HG02870 (cell line): ENCODE results near the gene ILDR1.

Experiments used
- ATAC-seq: cut with Tn5 transposase; IDR thresholded peaks from one replicate; pipeline ENCODE4 v1.9.1; 2021; ENCODE audit warnings: mild to moderate bottlenecking, moderate library complexity; ENCODE audit not compliant: unreplicated experiment

ILDR1 gene

DNA sequence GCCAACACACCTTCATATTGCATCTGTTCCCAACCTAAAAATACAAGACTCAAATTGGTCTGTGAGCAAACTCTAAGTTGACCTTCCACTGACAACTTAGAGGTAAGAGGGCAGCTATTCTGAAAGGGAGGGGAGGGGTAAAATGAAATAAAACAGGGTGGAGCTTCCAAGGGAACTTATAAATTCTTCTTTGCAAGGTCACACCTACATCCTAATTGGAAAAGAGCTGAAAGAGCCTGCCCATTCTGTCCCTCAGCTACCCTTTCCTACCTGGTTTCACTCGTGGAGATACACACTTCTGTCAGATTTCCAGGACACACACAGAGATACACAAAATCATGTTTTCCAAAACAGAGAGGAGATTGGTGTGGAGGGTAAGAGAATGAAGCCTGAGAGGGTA lies 1.0 kb downstream of the ILDR1 start:
- no peak for ATAC-seq

GRCh38 chr3:122019493-122019892 lies 2.6 kb downstream of the ILDR1 start:
- no peak for ATAC-seq

- ATAC-seq, result peak; percentile 81
Measured at GRCh38 chr3:122014741-122015140, 7.3 kb downstream of the ILDR1 start.

DNA sequence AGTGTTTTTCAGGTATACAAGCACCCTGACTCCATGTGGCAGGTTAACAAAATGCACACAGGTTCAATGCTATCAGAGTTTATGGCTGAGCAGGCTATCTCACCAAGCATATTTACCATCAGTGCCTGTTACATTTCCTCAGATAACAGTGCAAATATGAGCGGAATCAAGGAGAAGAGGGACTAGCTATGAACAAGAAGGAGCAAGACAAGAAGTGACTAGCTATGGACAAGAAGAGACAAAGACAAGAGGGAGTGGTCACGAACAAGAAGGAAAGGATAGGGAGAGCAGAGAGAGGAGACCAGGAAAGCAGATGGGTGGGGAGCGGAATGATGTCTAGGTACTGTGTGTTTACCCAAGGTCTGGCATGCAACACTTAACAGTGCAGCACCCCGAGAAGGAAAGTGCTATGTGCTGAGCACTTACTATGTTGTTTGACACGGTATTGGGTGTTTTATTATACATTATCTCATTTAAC lies 8.6 kb downstream of the ILDR1 start:
- ATAC-seq, result no peak

GRCh38 chr3:122012821-122013220 lies 9.2 kb downstream of the ILDR1 start:
- ATAC-seq, result no peak

GRCh38 chr3:122011396-122011795 lies 10.7 kb downstream of the ILDR1 start:
- no peak for ATAC-seq

GRCh38 chr3:122010506-122010905 lies 11.5 kb downstream of the ILDR1 start:
- ATAC-seq, result no peak

DNA sequence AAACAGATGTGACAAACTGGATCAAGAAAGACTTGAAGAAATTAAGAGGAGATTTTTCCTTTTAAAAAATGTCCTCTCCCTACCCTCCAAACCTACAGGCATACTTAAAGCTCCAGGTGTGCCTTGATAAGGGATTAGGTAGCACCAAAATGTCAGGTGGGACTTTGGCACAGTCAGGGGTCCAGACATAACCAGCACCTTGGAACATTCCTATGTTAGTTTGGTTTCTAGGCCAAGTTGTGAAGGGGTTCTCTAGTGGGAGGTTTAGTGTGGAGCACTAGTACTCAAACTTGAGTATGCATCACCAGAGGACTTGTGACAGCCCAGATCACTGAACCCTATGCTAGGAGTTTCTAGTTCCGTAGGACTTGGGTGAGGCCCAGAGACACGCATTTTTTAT lies 13.9 kb downstream of the ILDR1 start:
- ATAC-seq, result no peak

- ATAC-seq, result no peak
Measured at GRCh38 chr3:122006267-122006666, 15.8 kb downstream of the ILDR1 start.

DNA sequence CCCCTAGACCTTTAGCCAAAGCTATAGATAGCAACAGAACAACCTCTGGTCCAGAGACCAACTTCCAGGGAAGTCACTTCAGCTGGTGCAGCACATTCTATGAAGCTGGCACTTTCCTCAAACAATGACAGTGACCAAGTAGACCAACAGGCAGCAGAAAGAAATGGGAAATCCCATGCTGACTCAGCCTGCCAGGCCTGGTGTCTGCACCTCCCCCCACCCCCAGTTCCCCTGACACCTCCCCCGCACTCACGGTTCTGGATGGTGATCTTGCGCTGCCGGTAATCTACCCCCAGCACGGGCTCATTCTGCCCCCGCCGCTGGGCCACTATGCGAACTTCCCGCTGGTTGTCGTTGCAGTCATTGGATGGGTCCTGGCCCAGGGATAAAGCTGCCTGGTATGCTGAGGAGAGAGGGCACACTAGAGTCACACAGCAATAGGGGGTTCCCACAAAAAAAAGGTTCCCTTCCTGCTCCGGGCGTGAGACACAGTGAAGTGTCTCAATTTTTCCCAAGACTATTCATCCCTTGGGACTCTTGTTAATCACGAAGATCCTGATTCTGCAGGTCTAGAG lies 17.0 kb downstream of the ILDR1 start:
- peak; percentile 32 for ATAC-seq

- ATAC-seq, result no peak
Measured at GRCh38 chr3:122004107-122004506, 17.9 kb downstream of the ILDR1 start.

DNA sequence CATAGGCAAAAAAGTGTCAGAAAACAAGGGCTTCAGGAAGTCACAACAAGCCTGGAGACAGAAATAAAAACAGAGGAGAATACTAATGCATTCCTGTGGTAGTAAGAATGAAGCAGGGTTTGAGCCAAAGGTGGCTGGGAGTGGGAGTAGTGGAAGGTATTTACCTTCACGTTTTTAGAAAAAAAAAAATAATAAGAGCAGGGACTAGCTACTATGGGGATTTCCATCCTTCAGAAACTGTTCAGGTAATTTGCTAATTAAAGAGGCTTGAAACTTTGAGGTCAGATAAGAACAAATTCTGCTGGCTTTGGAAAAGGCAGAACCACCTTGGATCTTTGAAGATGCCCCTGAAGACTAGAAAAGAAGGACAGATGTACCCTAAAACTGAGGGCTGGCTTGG lies 18.4 kb downstream of the ILDR1 start:
- ATAC-seq, result no peak

DNA sequence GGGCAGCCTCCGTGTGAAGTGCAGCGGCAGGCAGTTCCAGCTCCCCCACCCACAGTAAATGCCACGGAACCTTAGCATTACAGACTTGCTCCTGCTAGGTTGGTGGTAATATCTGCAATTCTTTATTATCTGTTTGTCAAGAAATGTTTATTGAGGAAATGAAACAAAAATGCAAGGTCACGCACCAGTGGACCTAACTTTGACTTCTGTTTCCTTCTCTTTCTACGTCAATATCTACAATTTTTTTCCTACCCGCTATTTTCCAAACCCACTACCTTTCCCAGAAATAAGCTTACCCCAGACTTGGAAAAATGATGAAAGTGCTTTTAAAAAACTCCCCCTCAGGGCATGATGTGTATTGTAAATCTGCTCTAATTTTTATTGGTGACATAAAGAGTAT lies 18.9 kb downstream of the ILDR1 start:
- ATAC-seq, result no peak

GRCh38 chr3:122002611-122003010 lies 19.4 kb downstream of the ILDR1 start:
- ATAC-seq, result no peak

GRCh38 chr3:122001892-122002291 lies 20.2 kb downstream of the ILDR1 start:
- no peak for ATAC-seq

DNA sequence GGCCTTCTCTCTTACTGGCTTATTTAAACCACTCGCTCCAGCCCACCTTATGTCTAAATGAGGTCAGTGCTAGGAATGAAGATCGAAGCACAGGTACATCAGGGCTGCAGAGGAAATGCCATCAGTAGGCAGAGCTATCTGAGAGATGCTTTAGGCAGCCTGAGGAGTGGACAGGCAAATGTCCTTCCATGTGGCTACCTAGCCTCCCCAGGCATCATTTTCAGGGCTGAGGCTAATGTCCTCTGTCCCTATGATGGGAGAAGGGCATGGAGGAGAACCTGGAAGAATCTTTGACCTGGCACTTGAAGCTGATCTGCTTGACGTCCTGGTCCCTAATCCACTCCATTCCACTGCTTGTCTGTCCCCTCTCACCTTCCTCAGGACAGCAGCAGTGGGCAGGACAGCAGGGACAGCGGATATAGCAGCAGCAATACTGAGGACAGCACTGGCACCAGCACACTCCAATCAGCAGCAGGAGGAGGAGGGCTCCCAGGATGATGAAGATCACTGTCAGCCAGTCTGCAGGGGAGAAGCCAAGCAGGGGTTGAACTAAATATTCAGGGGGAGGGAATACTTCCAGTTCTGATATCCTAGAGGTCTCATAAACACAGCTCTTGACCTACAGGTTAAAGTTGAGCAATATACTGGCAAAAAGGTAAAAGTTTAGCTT lies 21.0 kb downstream of the ILDR1 start:
- ATAC-seq, result no peak

GRCh38 chr3:121999931-122000330 lies 22.1 kb downstream of the ILDR1 start:
- no peak for ATAC-seq

DNA sequence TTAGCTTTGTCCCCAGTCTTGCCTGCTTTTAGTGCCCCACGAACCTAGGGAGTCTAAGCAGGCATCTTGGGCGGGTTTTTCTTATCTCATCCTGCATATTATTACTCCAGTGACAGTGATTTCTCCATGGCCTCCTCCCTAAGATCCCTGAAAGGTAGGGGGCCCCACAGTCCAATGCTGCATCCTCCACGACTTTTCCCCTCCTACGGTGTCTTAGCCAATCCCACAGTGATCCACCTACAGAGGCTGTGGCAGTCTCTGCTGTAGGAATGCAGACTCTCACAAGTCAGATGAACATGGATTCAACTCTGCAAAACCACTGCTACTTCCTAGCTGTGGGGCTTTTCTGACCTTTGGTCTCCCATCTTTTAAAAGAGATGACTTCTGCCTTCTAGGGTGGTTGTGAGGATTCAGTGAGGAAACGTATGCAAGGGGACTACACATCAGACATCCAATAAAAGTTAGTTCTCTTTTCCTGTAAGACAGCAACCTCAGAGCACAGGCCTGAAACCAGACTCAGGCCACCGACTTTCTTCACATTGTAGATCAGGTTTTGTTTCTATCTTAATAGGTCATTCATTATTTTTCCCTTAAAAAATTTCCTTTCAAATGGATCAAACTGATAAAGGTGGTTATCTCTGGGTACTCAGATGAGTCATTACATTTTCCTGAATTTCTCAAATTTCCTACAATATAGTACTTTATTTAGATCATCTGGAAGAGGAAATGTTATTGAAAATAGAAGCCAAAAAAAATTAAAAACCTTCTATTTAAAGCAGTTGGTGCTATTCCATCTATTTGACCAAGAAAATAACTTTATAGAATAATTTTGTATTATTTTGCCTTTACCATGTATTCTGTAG lies 23.2 kb downstream of the ILDR1 start:
- ATAC-seq, result peak; percentile 32

DNA sequence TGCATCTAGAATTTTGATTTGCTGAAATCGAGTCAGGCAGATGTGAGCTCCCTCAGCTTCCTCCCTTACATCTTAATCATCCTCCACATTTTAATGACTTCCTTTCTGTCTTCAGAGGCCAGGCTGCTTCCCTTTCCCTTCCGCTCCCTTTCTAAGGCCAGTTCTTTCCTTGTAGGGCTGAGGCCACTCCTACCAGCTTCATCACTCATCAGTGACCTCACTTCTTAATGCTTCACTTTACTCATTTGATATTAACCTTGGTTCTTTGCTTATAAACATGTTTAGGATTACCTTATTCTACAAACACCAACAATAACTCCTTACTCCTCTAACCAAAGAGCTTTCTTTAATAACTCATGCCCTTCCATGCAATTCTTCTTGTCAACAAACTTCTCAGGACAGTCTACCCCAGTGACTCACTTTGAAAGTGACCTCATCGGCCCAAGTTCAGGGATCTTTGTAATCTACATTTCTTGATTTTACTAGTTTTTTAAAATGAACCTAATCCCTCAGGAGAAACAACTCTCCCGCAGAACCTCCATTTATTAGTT lies 23.9 kb downstream of the ILDR1 start:
- ATAC-seq, result peak; percentile 46

- ATAC-seq, result no peak
Measured at GRCh38 chr3:121997372-121997771, 24.7 kb downstream of the ILDR1 start.

DNA sequence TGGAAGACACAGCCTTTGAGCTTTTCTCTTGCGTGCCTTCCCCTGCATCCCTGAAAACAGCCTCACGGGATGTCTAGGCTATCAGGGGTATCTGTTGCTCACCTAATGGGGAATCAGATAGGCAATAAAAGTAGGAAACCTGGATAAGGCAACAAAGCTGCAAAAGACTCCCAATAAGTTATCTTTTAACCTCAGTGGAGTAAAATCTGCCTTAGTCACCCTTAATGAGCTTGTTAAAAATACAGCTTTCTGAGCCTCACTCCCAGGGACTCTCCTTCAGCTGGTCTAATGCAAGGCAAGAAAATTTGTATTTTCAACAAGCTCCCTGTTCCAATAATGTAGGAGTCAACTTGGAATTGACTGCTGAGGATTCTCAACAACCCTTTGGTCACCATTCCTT lies 25.6 kb downstream of the ILDR1 start:
- no peak for ATAC-seq
